Neural cell (in vitro differentiated cells): ENCODE measurements around the gene ZNF563.

Experiments
- EZH2 ChIP-seq: fragments of 200-600, 300-800 bp; shearing (Covaris generic), sonication (generic); IDR thresholded peaks from 2 replicates; pipeline ENCODE4 v1.6.1; 2014; ENCODE audit warnings: antibody characterized with exemption, low read length, borderline replicate concordance, mild to moderate bottlenecking; ENCODE audit not compliant: insufficient read depth, poor library complexity, severe bottlenecking
- POLR2AphosphoS5 ChIP-seq: IDR thresholded peaks from 2 replicates; pipeline ENCODE4 v1.6.1; 2012
- SMC3 ChIP-seq: fragments of 450-650 bp; conservative IDR thresholded peaks from 2 replicates; pipeline ENCODE4 v1.6.1; 2014; ENCODE audit warnings: antibody characterized with exemption, mild to moderate bottlenecking, moderate library complexity; ENCODE audit not compliant: poor library complexity
- TF ChIP-seq, protein P1 (sequence below): fragments of 450-650 bp; IDR thresholded peaks from 2 replicates; pipeline ENCODE4 v1.5.1; 2014; ENCODE audit warnings: antibody characterized with exemption, mild to moderate bottlenecking, moderate library complexity; ENCODE audit not compliant: poor library complexity, severe bottlenecking
- TF ChIP-seq, protein P2 (sequence below): IDR thresholded peaks from 2 replicates; pipeline ENCODE4 v1.6.1; 2012; ENCODE audit warnings: borderline replicate concordance

DNA sequence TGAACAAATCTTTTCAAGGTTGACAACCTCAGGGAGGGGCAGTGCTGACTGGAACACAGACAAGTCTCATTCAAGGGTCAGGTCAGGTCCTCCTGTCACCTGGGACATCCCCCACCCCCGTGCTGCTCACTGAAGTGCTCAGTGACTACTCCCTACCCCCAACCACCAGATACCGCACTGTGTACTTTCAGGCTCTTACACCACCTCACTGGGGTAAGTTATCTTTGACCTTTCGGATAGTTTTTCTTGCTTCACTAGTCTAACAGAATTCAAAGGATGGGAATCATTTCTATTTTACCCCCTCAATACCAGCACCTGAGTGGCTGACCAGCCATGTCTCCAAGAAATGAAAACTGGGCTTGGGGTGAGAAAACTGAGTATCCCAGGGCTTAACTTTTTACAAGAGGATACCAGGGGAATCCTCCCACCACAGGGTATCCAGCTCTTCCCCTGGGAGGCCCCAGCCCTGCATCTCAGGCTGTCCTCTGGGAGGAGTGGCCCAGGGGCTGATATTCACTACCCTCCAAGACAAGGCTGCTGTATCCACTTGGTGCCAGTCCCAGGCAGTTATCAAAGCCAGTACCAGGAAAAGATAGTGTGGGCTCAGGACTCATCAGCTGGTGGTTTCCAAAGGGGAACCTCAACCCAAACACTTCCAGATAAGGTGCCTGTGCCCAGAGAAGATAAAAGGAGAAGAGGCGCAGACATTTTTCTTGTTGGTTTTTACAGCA, 2.1 kb downstream of the ZNF563 start:
- TF ChIP-seq, protein P1, sequence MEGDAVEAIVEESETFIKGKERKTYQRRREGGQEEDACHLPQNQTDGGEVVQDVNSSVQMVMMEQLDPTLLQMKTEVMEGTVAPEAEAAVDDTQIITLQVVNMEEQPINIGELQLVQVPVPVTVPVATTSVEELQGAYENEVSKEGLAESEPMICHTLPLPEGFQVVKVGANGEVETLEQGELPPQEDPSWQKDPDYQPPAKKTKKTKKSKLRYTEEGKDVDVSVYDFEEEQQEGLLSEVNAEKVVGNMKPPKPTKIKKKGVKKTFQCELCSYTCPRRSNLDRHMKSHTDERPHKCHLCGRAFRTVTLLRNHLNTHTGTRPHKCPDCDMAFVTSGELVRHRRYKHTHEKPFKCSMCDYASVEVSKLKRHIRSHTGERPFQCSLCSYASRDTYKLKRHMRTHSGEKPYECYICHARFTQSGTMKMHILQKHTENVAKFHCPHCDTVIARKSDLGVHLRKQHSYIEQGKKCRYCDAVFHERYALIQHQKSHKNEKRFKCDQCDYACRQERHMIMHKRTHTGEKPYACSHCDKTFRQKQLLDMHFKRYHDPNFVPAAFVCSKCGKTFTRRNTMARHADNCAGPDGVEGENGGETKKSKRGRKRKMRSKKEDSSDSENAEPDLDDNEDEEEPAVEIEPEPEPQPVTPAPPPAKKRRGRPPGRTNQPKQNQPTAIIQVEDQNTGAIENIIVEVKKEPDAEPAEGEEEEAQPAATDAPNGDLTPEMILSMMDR = no peak
- TF ChIP-seq POLR2AphosphoS5 = no peak
- no peak for TF ChIP-seq SMC3
- no peak for TF ChIP-seq EZH2
- TF ChIP-seq, protein P2, sequence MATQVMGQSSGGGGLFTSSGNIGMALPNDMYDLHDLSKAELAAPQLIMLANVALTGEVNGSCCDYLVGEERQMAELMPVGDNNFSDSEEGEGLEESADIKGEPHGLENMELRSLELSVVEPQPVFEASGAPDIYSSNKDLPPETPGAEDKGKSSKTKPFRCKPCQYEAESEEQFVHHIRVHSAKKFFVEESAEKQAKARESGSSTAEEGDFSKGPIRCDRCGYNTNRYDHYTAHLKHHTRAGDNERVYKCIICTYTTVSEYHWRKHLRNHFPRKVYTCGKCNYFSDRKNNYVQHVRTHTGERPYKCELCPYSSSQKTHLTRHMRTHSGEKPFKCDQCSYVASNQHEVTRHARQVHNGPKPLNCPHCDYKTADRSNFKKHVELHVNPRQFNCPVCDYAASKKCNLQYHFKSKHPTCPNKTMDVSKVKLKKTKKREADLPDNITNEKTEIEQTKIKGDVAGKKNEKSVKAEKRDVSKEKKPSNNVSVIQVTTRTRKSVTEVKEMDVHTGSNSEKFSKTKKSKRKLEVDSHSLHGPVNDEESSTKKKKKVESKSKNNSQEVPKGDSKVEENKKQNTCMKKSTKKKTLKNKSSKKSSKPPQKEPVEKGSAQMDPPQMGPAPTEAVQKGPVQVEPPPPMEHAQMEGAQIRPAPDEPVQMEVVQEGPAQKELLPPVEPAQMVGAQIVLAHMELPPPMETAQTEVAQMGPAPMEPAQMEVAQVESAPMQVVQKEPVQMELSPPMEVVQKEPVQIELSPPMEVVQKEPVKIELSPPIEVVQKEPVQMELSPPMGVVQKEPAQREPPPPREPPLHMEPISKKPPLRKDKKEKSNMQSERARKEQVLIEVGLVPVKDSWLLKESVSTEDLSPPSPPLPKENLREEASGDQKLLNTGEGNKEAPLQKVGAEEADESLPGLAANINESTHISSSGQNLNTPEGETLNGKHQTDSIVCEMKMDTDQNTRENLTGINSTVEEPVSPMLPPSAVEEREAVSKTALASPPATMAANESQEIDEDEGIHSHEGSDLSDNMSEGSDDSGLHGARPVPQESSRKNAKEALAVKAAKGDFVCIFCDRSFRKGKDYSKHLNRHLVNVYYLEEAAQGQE = no peak
